Activated B cell treated with CpG ODN at 0.5 μM for 24 hours (primary cell): Measurements from ENCODE around the gene BMP5. TPM values are rescaled to one million over a fixed set of nuclear protein-coding genes. Genes with fewer than 3 reads are reported as not detected.

Experiments used
- ATAC-seq: fragments of 200-7000 bp; cut with Tn5 transposase; one replicate; pipeline ENCODE4 v1.10.0; 2021; ENCODE audit warnings: low read depth, mild to moderate bottlenecking, moderate library complexity
- CTCF ChIA-PET: fragments of 350-600 bp; sonication (Branson Sonifier 250); formaldehyde crosslinking; loops from one replicate; lab custom pipeline; 2021; ENCODE audit warnings: antibody characterized with exemption; lab: Charles Lee
- POLR2A ChIA-PET: fragments of 350-600 bp; sonication (Branson Sonifier 250); formaldehyde crosslinking; loops from one replicate; lab custom pipeline; 2021; ENCODE audit warnings: antibody characterized with exemption; lab: Charles Lee
- DNase-seq: peaks from one replicate; pipeline ENCODE4 v3.0.0; 2022
- H3K27ac Mint-ChIP-seq: one replicate; pipeline ENCODE4 v1.8.0; 2020; ENCODE audit warnings: mixed read lengths
- H3K27me3 Mint-ChIP-seq: one replicate; pipeline ENCODE4 v1.8.0; 2021; ENCODE audit warnings: mixed read lengths
- H3K36me3 Mint-ChIP-seq: one replicate; pipeline ENCODE4 v1.8.0; 2021; ENCODE audit warnings: low read depth, mixed read lengths
- H3K4me1 Mint-ChIP-seq: one replicate; pipeline ENCODE4 v1.8.0; 2021; ENCODE audit warnings: mixed read lengths
- H3K4me3 Mint-ChIP-seq: one replicate; pipeline ENCODE4 v1.8.0; 2020; ENCODE audit warnings: mild to moderate bottlenecking, mixed read lengths
- H3K9me3 Mint-ChIP-seq: one replicate; pipeline ENCODE4 v1.8.0; 2020; ENCODE audit warnings: mixed read lengths
- CTCF ChIP-seq: fragments of 200-600 bp; IDR thresholded peaks from one replicate; pipeline ENCODE4 v1.8.0; 2022; ENCODE audit warnings: antibody characterized with exemption, mild to moderate bottlenecking
- intact Hi-C: fragments of 100-400 bp; cut with micrococcal nuclease; formaldehyde crosslinking; loops from one replicate; pipeline ENCODE4 v1.15.1; 2024
- total RNA-seq: library from RNA; stranded (reverse); gene quantifications from 2 replicates; pipeline ENCODE4 v1.2.3, GENCODE V29; 2022

BMP5 gene
- total RNA-seq, 1 donor from 2014 or later, result not detected

- Mint-ChIP-seq H3K4me1 (no peaks in the 10 kb centered on the region), H3K36me3 (no peaks in the 10 kb centered on the region), H3K9me3 (peaks cover 8% of the 10 kb centered on the region), H3K27me3 (no peaks in the 10 kb centered on the region), H3K27ac (no peak overlapping the region), H3K4me3 (no peak overlapping the region)
- no peak for DNase-seq
- ChIA-PET CTCF (no interaction called here), POLR2A (no interaction called here)
- intact Hi-C loops, result no loop called here
- no peak for TF ChIP-seq CTCF
- no peak for ATAC-seq
These were observed 166.7 kb downstream of the BMP5 start for GRCh38 chr6:55708711-55709110.

- POLR2A ChIA-PET, result no interaction called here
- no peak for TF ChIP-seq CTCF
These were observed 169.6 kb downstream of the BMP5 start for GRCh38 chr6:55705451-55706440.

GRCh38 chr6:55704421-55704820 lies 171.0 kb downstream of the BMP5 start:
- intact Hi-C loops, result no loop called here
- H3K27me3 Mint-ChIP-seq, result no peaks in the 10 kb centered on the region

More at GRCh38 chr6:55705451-55706440, 169.6 kb downstream of the BMP5 start:
- Mint-ChIP-seq H3K9me3 (peaks cover 9% of the 10 kb centered on the region), H3K27ac (no peak overlapping the region), H3K27me3 (no peaks in the 10 kb centered on the region), H3K4me3 (no peak overlapping the region), H3K4me1 (no peaks in the 10 kb centered on the region), H3K36me3 (no peaks in the 10 kb centered on the region)
- CTCF ChIA-PET, result no interaction called here
- intact Hi-C loops, result no loop called here
- DNase-seq (no peak), ATAC-seq (no peak)

More at GRCh38 chr6:55704421-55704820, 171.0 kb downstream of the BMP5 start:
- no peak overlapping the region for H3K27ac Mint-ChIP-seq
- H3K9me3 Mint-ChIP-seq, result peaks cover 8% of the 10 kb centered on the region
- no peaks in the 10 kb centered on the region for H3K36me3 Mint-ChIP-seq
- no peak for DNase-seq
- no peak overlapping the region for H3K4me3 Mint-ChIP-seq
- no peak for TF ChIP-seq CTCF
- POLR2A ChIA-PET, result no interaction called here
- no peak for ATAC-seq
- H3K4me1 Mint-ChIP-seq, result no peaks in the 10 kb centered on the region
- CTCF ChIA-PET, result no interaction called here
